Measurements from ENCODE around the gene IFNL2. TPM values are rescaled to one million over a fixed set of nuclear protein-coding genes. Genes with fewer than 3 reads are reported as not detected.
"Not testable (repeated sequence)": the region's sequence is repeated elsewhere in the genome, so short reads cannot be mapped to it uniquely, and the experiment has no call there.

The IFNL2 gene
- total and polyA plus RNA-seq, 4 experiments from 2014 or later, result not detected

DNA sequence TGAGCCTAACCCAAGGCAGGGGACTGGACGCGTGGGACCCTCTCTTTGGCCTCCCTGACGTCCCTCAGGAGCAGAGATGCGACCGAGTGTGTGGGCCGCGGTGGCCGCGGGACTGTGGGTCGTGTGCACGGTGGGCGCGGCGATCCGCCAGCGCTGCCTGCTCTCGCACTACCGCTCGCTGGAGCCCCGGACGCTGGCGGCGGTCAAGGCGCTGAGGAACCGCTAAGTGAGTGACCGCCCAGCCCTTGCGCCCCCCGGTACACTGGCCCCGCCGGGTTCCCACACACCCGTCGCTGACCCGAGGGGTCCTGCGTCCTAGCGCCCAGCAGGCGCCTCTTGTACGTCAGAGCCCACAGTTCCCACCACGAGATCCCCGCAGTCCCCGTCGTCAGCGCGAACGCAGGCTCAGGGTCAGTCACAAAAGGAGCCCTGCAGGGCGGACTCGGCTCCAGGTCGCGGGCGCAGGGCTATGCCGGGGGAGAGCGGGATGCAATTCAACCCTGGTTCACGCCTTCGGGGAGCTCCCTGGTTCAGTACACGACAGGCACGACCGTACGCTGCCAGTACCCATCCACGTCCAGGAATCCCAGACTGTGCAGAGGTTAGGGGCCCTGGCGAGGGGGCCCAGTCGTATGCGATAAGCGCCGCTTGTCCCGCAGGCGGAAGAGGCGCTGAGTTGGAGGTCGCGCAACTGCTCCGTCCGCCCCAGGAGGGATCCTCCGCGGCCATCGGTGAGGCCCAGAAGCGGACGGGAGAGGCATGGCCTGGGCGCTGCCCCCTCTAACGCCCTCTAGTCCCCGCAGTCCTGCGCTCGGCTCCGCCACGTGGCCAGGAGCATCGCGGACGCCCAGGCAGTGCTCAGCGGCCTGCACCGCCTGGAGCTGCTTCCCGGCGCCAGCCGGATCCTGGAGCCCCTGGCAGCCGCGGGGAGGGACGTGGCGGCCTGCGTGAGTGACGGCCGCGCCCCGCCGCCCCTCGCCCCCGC, 3.6 kb upstream of the IFNL2 start:
- Histone ChIP-seq H3K36me3 (ENCODE audit: insufficient read depth, low read length) (no peaks in the 10 kb centered on the region), H3K9me3 (ENCODE audit: control insufficient read depth in 1 of 2, low read length in 2 of 2) (no peaks in the 10 kb centered on the region), H3K27ac (ENCODE audit: low read depth, low read length) (no peak overlapping the region), H3K4me3 (ENCODE audit: low read length in 2 of 2) (no peak overlapping the region), H3K4me1 (ENCODE audit: insufficient read depth, low read length) (no peaks in the 10 kb centered on the region), H3K27me3 (ENCODE audit: insufficient read depth, low read length) (peaks cover 18% of the 10 kb centered on the region)
- Mint-ChIP-seq H3K27me3 (peaks cover 21 to 24% of the 10 kb centered on the region in 2 donors), H3K9me3 (no peaks in the 10 kb centered on the region), H3K36me3 (no peaks in the 10 kb centered on the region), H3K27ac (no peak overlapping the region), H3K4me1 (peaks cover 3 to 8% (median 5%) of the 10 kb centered on the region in 4 donors), H3K4me3 (peak overlapping the region in 1 of 8 donors; percentile 13)
- CTCF ChIA-PET (ENCODE audit: partially characterized antibody), result no interaction called here
- no peak for DNase-seq
- POLR2A ChIA-PET (ENCODE audit: partially characterized antibody), result no interaction called here
- intact Hi-C loops (cut with micrococcal nuclease), result no loop called here

DNA sequence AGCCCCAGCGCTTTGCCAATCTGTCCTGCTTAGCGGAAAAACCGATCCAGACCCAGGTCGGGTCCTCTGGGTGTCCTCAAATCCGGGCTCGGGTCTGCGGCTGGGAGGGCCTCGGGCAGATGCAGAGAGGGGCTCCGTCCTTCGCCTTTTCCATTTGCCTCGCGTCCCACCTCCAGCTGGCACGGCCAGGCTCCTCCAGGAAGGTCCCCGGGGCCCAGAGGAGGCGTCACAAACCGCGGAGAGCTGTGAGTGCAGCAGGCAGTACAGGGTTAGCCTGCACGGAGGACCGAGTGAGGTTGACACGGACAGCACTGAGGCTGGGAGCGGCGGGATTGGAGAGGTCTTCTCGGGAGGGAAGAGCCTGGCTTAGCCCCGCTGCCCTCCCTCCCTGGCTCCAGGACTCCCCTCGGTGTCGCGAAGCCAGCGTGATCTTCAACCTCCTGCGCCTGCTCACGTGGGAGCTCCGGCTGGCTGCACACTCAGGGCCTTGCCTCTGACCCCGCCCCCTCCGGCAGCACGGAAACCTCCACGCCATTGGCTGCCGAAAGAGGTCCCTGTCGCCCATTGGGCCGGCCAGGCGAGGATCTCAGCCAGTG, 2.8 kb upstream of the IFNL2 start:
- Histone ChIP-seq H3K27ac (ENCODE audit: low read depth, low read length) (no peak overlapping the region), H3K36me3 (ENCODE audit: insufficient read depth, low read length) (no peaks in the 10 kb centered on the region), H3K9me3 (ENCODE audit: control insufficient read depth in 1 of 2, low read length in 2 of 2) (no peaks in the 10 kb centered on the region), H3K4me1 (ENCODE audit: insufficient read depth, low read length) (no peaks in the 10 kb centered on the region), H3K27me3 (ENCODE audit: insufficient read depth, low read length) (peaks cover 18% of the 10 kb centered on the region), H3K4me3 (ENCODE audit: low read length in 2 of 2) (no peak overlapping the region)
- Mint-ChIP-seq H3K9me3 (no peaks in the 10 kb centered on the region), H3K36me3 (no peaks in the 10 kb centered on the region), H3K27me3 (peaks cover 22 to 23% of the 10 kb centered on the region in 2 donors), H3K4me1 (peaks cover 3 to 8% (median 5%) of the 10 kb centered on the region in 4 donors), H3K27ac (no peak overlapping the region), H3K4me3 (peak overlapping the region in 1 of 8 donors; percentile 46)
- intact Hi-C loops (cut with micrococcal nuclease), result no loop called here
- no peak for DNase-seq
- ChIA-PET CTCF (ENCODE audit: partially characterized antibody) (no interaction called here), POLR2A (ENCODE audit: partially characterized antibody) (no interaction called here)

DNA sequence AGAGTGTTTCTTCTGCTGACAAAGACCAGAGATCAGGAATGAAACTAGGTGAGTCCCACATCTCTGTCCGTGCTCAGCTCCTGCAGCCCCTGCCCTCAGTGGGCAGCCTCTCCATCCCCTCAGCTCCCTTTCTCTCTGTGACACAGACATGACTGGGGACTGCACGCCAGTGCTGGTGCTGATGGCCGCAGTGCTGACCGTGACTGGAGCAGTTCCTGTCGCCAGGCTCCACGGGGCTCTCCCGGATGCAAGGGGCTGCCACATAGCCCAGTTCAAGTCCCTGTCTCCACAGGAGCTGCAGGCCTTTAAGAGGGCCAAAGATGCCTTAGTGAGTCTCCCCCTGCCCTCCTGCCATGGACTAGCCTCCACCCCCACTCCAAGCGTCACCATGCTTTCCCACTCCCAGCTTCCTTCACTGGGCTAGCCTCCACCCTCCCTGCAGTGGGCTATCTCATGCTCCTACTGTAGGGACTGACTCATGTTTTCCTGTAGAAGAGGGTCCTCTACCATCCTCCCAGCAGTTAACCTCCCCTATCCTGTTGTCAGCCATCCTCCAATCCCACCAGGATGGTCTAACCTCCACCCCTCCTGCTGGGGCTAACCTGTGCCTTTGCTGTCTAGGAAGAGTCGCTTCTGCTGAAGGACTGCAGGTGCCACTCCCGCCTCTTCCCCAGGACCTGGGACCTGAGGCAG, 481 bp downstream of the IFNL2 start:
- H3K4me1 Mint-ChIP-seq; CTCF ChIA-PET (ENCODE audit: partially characterized antibody); H3K27me3 ChIP-seq (ENCODE audit: insufficient read depth, low read length); H3K4me3 ChIP-seq (ENCODE audit: low read length in 2 of 2); DNase-seq; H3K4me3 Mint-ChIP-seq; H3K36me3 Mint-ChIP-seq; H3K36me3 ChIP-seq (ENCODE audit: insufficient read depth, low read length); H3K27ac ChIP-seq (ENCODE audit: low read depth, low read length); POLR2A ChIA-PET (ENCODE audit: partially characterized antibody); intact Hi-C loops (cut with micrococcal nuclease); H3K4me1 ChIP-seq (ENCODE audit: insufficient read depth, low read length); H3K9me3 ChIP-seq (ENCODE audit: control insufficient read depth in 1 of 2, low read length in 2 of 2); H3K9me3 Mint-ChIP-seq: not testable (repeated sequence)
- H3K27ac Mint-ChIP-seq, result peak overlapping the region in 1 of 7 donors; percentile 61
- peaks cover 11 to 12% of the 10 kb centered on the region in 2 donors for H3K27me3 Mint-ChIP-seq

DNA sequence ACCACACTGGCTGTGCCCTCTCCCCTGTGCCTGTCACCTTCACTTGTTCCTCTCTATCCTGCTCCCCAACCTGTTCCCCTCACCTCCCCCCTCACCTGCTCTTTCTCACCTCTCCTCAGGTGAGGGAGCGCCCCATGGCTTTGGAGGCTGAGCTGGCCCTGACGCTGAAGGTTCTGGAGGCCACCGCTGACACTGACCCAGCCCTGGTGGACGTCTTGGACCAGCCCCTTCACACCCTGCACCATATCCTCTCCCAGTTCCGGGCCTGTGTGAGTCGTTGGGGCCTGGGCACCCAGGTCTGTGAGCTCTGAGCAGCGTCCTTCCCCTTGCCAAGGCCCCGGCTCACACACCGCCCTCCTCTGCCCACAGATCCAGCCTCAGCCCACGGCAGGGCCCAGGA, 1.2 kb downstream of the IFNL2 start:
- H3K4me3 Mint-ChIP-seq; H3K27me3 ChIP-seq (ENCODE audit: insufficient read depth, low read length); H3K27ac ChIP-seq (ENCODE audit: low read depth, low read length); H3K4me3 ChIP-seq (ENCODE audit: low read length in 2 of 2); POLR2A ChIA-PET (ENCODE audit: partially characterized antibody); H3K27ac Mint-ChIP-seq; H3K27me3 Mint-ChIP-seq; DNase-seq; H3K4me1 Mint-ChIP-seq; H3K36me3 ChIP-seq (ENCODE audit: insufficient read depth, low read length); H3K36me3 Mint-ChIP-seq; intact Hi-C loops (cut with micrococcal nuclease); H3K4me1 ChIP-seq (ENCODE audit: insufficient read depth, low read length); CTCF ChIA-PET (ENCODE audit: partially characterized antibody); H3K9me3 Mint-ChIP-seq; H3K9me3 ChIP-seq (ENCODE audit: control insufficient read depth in 1 of 2, low read length in 2 of 2): not testable (repeated sequence)

DNA sequence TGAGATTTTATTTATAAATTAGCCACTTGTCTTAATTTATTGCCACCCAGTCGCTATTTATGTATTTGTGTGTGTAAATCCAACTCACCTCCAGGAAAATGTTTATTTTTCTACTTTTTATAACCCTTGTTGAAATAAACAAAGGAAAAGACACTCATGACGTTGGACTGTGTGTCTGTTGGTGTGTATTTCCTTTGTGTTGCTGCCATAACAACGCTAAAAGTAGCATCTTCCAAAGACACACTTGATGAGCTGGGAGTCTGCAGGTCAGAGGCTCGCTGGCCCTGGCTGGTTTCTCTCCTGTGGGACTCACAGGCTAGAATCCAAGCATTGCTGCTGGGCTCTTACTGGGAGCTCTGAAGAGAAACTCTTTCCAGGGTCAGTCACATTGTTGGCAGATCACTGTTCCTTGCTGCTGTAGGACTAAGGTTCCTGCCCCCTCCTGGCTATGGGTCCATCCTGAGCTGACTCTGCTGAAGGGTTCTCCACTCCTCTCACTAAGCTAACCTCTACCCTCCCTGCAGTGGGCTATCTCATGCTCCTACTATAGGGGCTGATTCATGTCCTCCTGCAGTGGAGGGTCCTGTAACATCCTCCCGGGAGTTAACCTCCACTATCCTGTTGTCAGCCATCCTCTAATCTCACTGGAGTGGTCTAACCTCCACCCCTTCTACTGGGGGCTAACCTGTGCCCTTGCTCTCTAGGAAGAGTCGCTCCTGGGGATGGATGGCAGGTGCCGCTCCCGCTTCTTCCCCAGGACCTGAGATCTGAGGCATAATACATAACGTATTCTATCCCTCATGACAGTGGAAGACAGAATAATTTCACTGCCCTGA, 2.1 kb downstream of the IFNL2 start:
- no peak overlapping the region for H3K4me3 ChIP-seq (ENCODE audit: low read length in 2 of 2)
- intact Hi-C loops (cut with micrococcal nuclease), result no loop called here
- H3K9me3 Mint-ChIP-seq, result no peaks in the 10 kb centered on the region

DNA sequence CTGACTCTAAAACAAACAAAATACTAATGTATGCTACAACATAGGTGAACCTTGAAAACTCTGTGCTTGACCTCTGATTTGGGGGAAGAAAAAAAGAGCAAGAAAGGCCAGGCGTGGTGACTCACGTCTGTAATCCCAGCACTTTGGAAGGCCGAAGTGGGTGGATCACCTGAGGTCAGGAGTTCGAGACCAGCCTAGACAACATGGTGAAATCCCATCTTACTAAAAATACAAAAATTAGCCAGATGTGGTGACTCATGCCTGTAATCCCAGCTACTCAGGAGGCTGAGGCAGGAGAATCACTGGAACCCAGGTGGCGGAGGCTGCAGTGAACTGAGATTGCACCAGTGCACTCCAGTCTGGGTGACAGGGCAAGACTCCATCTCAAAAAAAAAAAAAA, 5.7 kb downstream of the IFNL2 start:
- peak overlapping the region in 1 of 7 donors; percentile 23 for H3K27ac Mint-ChIP-seq
- H3K9me3 Mint-ChIP-seq; POLR2A ChIA-PET (ENCODE audit: partially characterized antibody); H3K27ac ChIP-seq (ENCODE audit: low read depth, low read length); H3K4me1 ChIP-seq (ENCODE audit: insufficient read depth, low read length); H3K27me3 ChIP-seq (ENCODE audit: insufficient read depth, low read length); H3K4me3 ChIP-seq (ENCODE audit: low read length in 2 of 2); H3K27me3 Mint-ChIP-seq; H3K36me3 ChIP-seq (ENCODE audit: insufficient read depth, low read length); H3K9me3 ChIP-seq (ENCODE audit: control insufficient read depth in 1 of 2, low read length in 2 of 2); DNase-seq; intact Hi-C loops (cut with micrococcal nuclease); CTCF ChIA-PET (ENCODE audit: partially characterized antibody); H3K4me1 Mint-ChIP-seq; H3K4me3 Mint-ChIP-seq; H3K36me3 Mint-ChIP-seq: not testable (repeated sequence)

More for the DNA sequence above, 2.1 kb downstream of the IFNL2 start:
- Histone ChIP-seq H3K4me1 (ENCODE audit: insufficient read depth, low read length) (no peaks in the 10 kb centered on the region), H3K27ac (ENCODE audit: low read depth, low read length) (no peak overlapping the region), H3K27me3 (ENCODE audit: insufficient read depth, low read length) (no peaks in the 10 kb centered on the region), H3K36me3 (ENCODE audit: insufficient read depth, low read length) (no peaks in the 10 kb centered on the region), H3K9me3 (ENCODE audit: control insufficient read depth in 1 of 2, low read length in 2 of 2) (no peaks in the 10 kb centered on the region)
- Mint-ChIP-seq H3K27ac (no peak overlapping the region), H3K4me1 (no peaks in the 10 kb centered on the region), H3K27me3 (peaks cover 8% of the 10 kb centered on the region in 2 donors), H3K36me3 (no peaks in the 10 kb centered on the region), H3K4me3 (no peak overlapping the region)
- ChIA-PET POLR2A (ENCODE audit: partially characterized antibody) (no interaction called here), CTCF (ENCODE audit: partially characterized antibody) (no interaction called here)
- no peak for DNase-seq

DNA sequence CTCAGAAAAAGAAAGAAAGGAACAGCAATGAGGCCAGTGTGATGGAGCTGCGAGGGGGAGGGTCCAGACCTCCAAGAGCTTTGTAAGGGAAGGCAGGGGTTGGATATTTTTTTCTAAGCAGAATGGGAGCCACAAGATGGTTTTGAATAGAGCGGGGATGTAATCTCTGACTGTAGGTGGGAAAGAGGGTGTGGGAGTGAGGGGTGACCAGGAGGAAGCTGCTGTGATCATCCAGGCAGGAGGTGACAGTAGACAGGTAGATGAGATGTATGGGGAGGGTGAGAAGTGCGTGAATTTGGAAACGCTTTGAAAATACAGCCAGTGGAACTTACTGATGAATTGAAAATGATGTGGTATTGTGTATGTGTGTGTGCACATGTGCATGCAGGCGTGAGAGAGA, 7.4 kb downstream of the IFNL2 start:
- H3K9me3 Mint-ChIP-seq, result peaks cover 0 to 4% (median 0%) of the 10 kb centered on the region in 8 donors
- peak overlapping the region in 1 of 7 donors; percentile 38 for H3K27ac Mint-ChIP-seq
- no peak for DNase-seq
- H3K36me3 Mint-ChIP-seq, result no peaks in the 10 kb centered on the region
- no peaks in the 10 kb centered on the region for H3K9me3 ChIP-seq (ENCODE audit: control insufficient read depth in 1 of 2, low read length in 2 of 2)
- no peaks in the 10 kb centered on the region for H3K4me1 Mint-ChIP-seq
- peaks cover 6 to 8% of the 10 kb centered on the region in 2 donors for H3K27me3 Mint-ChIP-seq
- ChIA-PET POLR2A (ENCODE audit: partially characterized antibody) (no interaction called here), CTCF (ENCODE audit: partially characterized antibody) (no interaction called here)
- H3K36me3 ChIP-seq (ENCODE audit: insufficient read depth, low read length), result no peaks in the 10 kb centered on the region
- H3K27me3 ChIP-seq (ENCODE audit: insufficient read depth, low read length), result no peaks in the 10 kb centered on the region
- no peak overlapping the region for H3K27ac ChIP-seq (ENCODE audit: low read depth, low read length)
- intact Hi-C loops (cut with micrococcal nuclease), result no loop called here
- H3K4me1 ChIP-seq (ENCODE audit: insufficient read depth, low read length), result no peaks in the 10 kb centered on the region
- H3K4me3 Mint-ChIP-seq, result no peak overlapping the region
- H3K4me3 ChIP-seq (ENCODE audit: low read length in 2 of 2), result no peak overlapping the region
